ENCODE results near the gene RNF7. TPM values are rescaled to one million over a fixed set of nuclear protein-coding genes. Genes with fewer than 3 reads are reported as not detected.

RNF7 gene
- total and polyA plus RNA-seq, 4 donors: 11.7 to 71.6 (median 28.9) TPM

DNA sequence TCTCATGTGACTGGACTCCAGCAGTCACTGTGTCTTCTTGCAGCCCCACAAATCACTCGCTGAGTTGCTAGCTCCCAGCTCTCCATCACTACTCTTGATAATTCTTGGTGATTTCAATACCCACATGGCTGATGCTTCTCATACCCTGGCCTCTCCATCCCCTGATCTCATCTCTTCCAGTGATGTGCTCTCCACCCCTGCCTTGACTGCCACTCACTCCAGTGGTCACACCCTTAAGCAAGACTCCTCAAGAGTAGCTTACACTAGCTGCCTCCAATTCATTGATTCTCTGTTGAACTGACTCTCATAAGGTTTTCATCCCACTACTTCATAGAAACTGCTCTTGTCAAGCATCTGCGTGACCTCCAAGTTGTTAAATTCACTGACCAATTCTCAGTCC is 25.9 kb downstream of the RNF7 start:
- Histone ChIP-seq H3K9ac (ENCODE audit: low read depth in 1 of 2, low read length in 2 of 2) (no peak overlapping the region), H3K36me3 (ENCODE audit: control insufficient read depth in 4 of 4, insufficient read depth in 3 of 4, low read depth in 1 of 4, low read length in 3 of 4) (no peaks in the 10 kb centered on the region), H3K9me3 (ENCODE audit: control insufficient read depth in 4 of 4, low read length in 3 of 4) (no peaks in the 10 kb centered on the region), H3K27me3 (ENCODE audit: control insufficient read depth in 4 of 4, insufficient read depth in 4 of 4, low read length in 3 of 4) (no peaks in the 10 kb centered on the region), H3K27ac (ENCODE audit: low read depth in 1 of 2, low read length in 2 of 2) (no peak overlapping the region), H3K4me3 (ENCODE audit: low read depth in 1 of 3, low read length in 3 of 3) (no peak overlapping the region), H3K4me1 (ENCODE audit: control insufficient read depth in 4 of 4, insufficient read depth in 4 of 4, low read length in 3 of 4) (no peaks in the 10 kb centered on the region)
- TF ChIP-seq, protein P1, sequence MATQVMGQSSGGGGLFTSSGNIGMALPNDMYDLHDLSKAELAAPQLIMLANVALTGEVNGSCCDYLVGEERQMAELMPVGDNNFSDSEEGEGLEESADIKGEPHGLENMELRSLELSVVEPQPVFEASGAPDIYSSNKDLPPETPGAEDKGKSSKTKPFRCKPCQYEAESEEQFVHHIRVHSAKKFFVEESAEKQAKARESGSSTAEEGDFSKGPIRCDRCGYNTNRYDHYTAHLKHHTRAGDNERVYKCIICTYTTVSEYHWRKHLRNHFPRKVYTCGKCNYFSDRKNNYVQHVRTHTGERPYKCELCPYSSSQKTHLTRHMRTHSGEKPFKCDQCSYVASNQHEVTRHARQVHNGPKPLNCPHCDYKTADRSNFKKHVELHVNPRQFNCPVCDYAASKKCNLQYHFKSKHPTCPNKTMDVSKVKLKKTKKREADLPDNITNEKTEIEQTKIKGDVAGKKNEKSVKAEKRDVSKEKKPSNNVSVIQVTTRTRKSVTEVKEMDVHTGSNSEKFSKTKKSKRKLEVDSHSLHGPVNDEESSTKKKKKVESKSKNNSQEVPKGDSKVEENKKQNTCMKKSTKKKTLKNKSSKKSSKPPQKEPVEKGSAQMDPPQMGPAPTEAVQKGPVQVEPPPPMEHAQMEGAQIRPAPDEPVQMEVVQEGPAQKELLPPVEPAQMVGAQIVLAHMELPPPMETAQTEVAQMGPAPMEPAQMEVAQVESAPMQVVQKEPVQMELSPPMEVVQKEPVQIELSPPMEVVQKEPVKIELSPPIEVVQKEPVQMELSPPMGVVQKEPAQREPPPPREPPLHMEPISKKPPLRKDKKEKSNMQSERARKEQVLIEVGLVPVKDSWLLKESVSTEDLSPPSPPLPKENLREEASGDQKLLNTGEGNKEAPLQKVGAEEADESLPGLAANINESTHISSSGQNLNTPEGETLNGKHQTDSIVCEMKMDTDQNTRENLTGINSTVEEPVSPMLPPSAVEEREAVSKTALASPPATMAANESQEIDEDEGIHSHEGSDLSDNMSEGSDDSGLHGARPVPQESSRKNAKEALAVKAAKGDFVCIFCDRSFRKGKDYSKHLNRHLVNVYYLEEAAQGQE (IDR thresholded peaks at IDR 0.05): no peak
- TF ChIP-seq, protein P2, sequence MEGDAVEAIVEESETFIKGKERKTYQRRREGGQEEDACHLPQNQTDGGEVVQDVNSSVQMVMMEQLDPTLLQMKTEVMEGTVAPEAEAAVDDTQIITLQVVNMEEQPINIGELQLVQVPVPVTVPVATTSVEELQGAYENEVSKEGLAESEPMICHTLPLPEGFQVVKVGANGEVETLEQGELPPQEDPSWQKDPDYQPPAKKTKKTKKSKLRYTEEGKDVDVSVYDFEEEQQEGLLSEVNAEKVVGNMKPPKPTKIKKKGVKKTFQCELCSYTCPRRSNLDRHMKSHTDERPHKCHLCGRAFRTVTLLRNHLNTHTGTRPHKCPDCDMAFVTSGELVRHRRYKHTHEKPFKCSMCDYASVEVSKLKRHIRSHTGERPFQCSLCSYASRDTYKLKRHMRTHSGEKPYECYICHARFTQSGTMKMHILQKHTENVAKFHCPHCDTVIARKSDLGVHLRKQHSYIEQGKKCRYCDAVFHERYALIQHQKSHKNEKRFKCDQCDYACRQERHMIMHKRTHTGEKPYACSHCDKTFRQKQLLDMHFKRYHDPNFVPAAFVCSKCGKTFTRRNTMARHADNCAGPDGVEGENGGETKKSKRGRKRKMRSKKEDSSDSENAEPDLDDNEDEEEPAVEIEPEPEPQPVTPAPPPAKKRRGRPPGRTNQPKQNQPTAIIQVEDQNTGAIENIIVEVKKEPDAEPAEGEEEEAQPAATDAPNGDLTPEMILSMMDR (IDR thresholded peaks at IDR 0.05; ENCODE audit: low read depth, low read length, missing input control): no peak
- TF ChIP-seq RXRA (IDR thresholded peaks at IDR 0.05) (no peak), EGR1 (IDR thresholded peaks at IDR 0.05; ENCODE audit: low read depth in 2 of 2) (no peak), JUND (IDR thresholded peaks at IDR 0.05) (no peak)
- DNase-seq (ENCODE audit: low spot score): no peak
- 96% methylated on average over 2 of the region's 2 CpGs for WGBS

DNA sequence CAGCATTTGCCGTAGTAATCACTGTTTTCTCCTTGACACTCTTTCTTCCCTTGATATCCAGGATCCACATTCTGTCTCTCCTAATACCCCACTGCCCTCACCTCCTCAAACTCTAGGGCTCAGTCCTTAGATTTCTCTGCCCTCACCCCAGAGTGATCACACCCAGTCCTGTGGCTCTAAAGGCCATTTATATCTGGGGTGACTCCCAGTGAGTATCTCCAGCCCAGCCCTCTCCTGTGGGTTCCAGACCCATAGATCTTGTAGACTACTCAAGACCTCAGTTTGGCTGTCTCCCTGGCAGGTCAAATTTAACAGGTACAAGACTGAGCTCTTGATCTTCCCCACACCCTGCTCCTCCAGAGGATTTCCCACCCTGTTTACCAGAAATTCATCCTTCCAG is 26.4 kb downstream of the RNF7 start:
- Histone ChIP-seq H3K36me3 (ENCODE audit: control insufficient read depth in 4 of 4, insufficient read depth in 3 of 4, low read depth in 1 of 4, low read length in 3 of 4) (no peaks in the 10 kb centered on the region), H3K27ac (ENCODE audit: low read depth in 1 of 2, low read length in 2 of 2) (no peak overlapping the region), H3K4me3 (ENCODE audit: low read depth in 1 of 3, low read length in 3 of 3) (no peak overlapping the region), H3K27me3 (ENCODE audit: control insufficient read depth in 4 of 4, insufficient read depth in 4 of 4, low read length in 3 of 4) (no peaks in the 10 kb centered on the region), H3K4me1 (ENCODE audit: control insufficient read depth in 4 of 4, insufficient read depth in 4 of 4, low read length in 3 of 4) (no peaks in the 10 kb centered on the region), H3K9me3 (ENCODE audit: control insufficient read depth in 4 of 4, low read length in 3 of 4) (no peaks in the 10 kb centered on the region), H3K9ac (ENCODE audit: low read depth in 1 of 2, low read length in 2 of 2) (no peak overlapping the region)
- 96% methylated on average over 1 of the region's 1 CpG for WGBS
- TF ChIP-seq RAD21 (IDR thresholded peaks at IDR 0.05): no peak
- TF ChIP-seq, protein P3, sequence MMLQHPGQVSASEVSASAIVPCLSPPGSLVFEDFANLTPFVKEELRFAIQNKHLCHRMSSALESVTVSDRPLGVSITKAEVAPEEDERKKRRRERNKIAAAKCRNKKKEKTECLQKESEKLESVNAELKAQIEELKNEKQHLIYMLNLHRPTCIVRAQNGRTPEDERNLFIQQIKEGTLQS (IDR thresholded peaks at IDR 0.05): no peak
- TF ChIP-seq NR2F2 (IDR thresholded peaks at IDR 0.05): no peak
- TF ChIP-seq, protein P1 (IDR thresholded peaks at IDR 0.05): no peak
- TF ChIP-seq HNF4A (conservative IDR thresholded peaks at IDR 0.05): no peak
- no peak for TF ChIP-seq FOXA1 (IDR thresholded peaks at IDR 0.05)
- TF ChIP-seq YY1 (IDR thresholded peaks at IDR 0.05): no peak
- no peak for TF ChIP-seq JUND (IDR thresholded peaks at IDR 0.05)
- TF ChIP-seq EGR1 (IDR thresholded peaks at IDR 0.05; ENCODE audit: low read depth in 2 of 2): no peak
- DNase-seq (ENCODE audit: low spot score): no peak
